Transverse colon (tissue), 4 donors: ENCODE data around the gene DUSP15. TPM values are rescaled to one million over a fixed set of nuclear protein-coding genes. Genes with fewer than 3 reads are reported as not detected.

Experiments used
- DNase-seq: peaks from one replicate; pipeline ENCODE4 v3.0.0-alpha.2; 2019
- H3K27ac ChIP-seq, 4 donors: fragments of 200-600 bp; sonication (generic); 2 replicates each; pipeline ENCODE4 v1.5.1; 2016 to 2018; ENCODE audit warnings: inconsistent platforms in 4 of 4
- H3K27me3 ChIP-seq: fragments of 200-600 bp; sonication (generic); 2 replicates; pipeline ENCODE4 v1.5.1; 2017; ENCODE audit warnings: inconsistent platforms
- H3K36me3 ChIP-seq, 4 donors: fragments of 200-600 bp; sonication (generic); 2 replicates each; pipeline ENCODE4 v1.5.1; 2017 to 2019; ENCODE audit warnings: inconsistent platforms in 4 of 4
- H3K4me1 ChIP-seq, 4 donors: fragments of 200-600 bp; sonication (generic); 2 replicates each; pipeline ENCODE4 v1.5.1; 2017 to 2020; ENCODE audit warnings: inconsistent platforms in 4 of 4
- H3K4me3 ChIP-seq, 4 donors: fragments of 200-600 bp; sonication (generic); 1 replicate in 1 of 4; 2 replicates in 3 of 4; pipeline versions ENCODE4 v1.5.1 to v1.6.1; 2017 to 2019; ENCODE audit warnings: inconsistent platforms in 4 of 4
- H3K9me3 ChIP-seq, 2 donors: fragments of 200-600 bp; sonication (generic); 2 replicates each; pipeline ENCODE4 v1.5.1; 2017 to 2019; ENCODE audit warnings: inconsistent platforms in 2 of 2
- CTCF ChIP-seq, 5 experiments: fragments of 200-600 bp in 3 of 5; fragments of 450-650 bp in 2 of 5; sonication (generic) in 3 of 5; IDR thresholded peaks; 1 replicate in 2 of 5; 2 replicates in 3 of 5; pipeline ENCODE4 v1.5.1; 2016 to 2017; ENCODE audit warnings: antibody characterized with exemption in 5 of 5, inconsistent platforms in 3 of 5, mild to moderate bottlenecking in 2 of 5, moderate library complexity in 1 of 5
- EP300 ChIP-seq: sonication (generic); formaldehyde crosslinking; IDR thresholded peaks from one replicate; pipeline ENCODE4 v1.6.1; 2017; ENCODE audit warnings: antibody characterized with exemption, low read depth
- POLR2A ChIP-seq: fragments of 450-650 bp; IDR thresholded peaks from one replicate; pipeline ENCODE4 v1.6.1; 2016; ENCODE audit warnings: antibody characterized with exemption, mild to moderate bottlenecking, moderate library complexity
- POLR2AphosphoS5 ChIP-seq, 3 donors: sonication (generic); formaldehyde crosslinking; IDR thresholded peaks; one replicate each; pipeline ENCODE4 v1.6.1; 2016; ENCODE audit warnings: antibody characterized with exemption in 3 of 3
- WGBS, 2 donors: methylation state at CpG; one replicate each; pipeline ENCODE4 v1.1.5; 2018; ENCODE audit warnings: low coverage in 1 of 2; 5-methylcytosine and 5-hydroxymethylcytosine counted together
- in situ Hi-C, 4 donors: fragments of 200-750 bp; cut with MboI; loops; one replicate each; pipeline versions ENCODE4 v1.15.0 to v1.15.1; 2017; ENCODE audit warnings: low sequenced_read_pairs in 3 of 4, low pct_ligation_motif_present in 1 of 4, low pct_unique_long_range_greater_than_20kb in 1 of 4
- intact Hi-C: fragments of 100-400 bp; cut with DNase I; formaldehyde crosslinking; loops from one replicate; pipeline ENCODE4 v1.15.1; 2023; ENCODE audit warnings: low total_unique reads
- total RNA-seq, 4 donors: library from RNA; depleted of rRNA; stranded (reverse); fragments of >200 nt; gene quantifications; one replicate each; pipeline ENCODE4 v1.1.0, GENCODE V29; 2016

The DUSP15 gene
- total RNA-seq, 4 donors from 2014 or later = 1.1 TPM; not detected in 3

DNA sequence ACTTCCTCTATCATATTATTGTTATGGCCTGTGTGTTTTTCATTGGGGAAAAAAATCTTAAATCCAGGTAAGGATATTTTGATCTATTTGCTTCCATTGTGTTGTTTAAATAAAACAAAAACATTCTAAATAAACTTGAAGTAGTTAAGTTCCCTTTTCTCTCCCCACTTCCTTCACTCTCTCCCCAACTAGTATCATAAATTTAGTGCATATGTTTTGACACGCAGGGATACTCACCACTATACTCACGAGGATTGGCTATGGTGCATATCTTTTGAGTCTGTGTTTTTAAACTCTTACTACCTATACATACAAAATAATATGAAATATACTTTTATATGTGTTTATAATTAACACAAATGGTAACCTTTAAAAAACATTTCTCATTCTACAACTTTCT is 5.3 kb upstream of the DUSP15 start:
- Histone ChIP-seq H3K27me3 (peaks cover 18% of the 10 kb centered on the region), H3K27ac (no peak overlapping the region), H3K4me1 (peaks cover 0 to 13% (median 4%) of the 10 kb centered on the region in 4 donors), H3K36me3 (no peaks in the 10 kb centered on the region), H3K9me3 (no peaks in the 10 kb centered on the region), H3K4me3 (no peak overlapping the region)
- DNase-seq = no peak
- intact Hi-C loops = no loop called here
- 47 to 60% methylated on average over 2 of the region's 2 CpGs for WGBS, 2 donors
- in situ Hi-C loops = no loop called here
- no peak for TF ChIP-seq POLR2AphosphoS5 (IDR thresholded peaks at IDR 0.05)
- TF ChIP-seq POLR2A = no peak
- TF ChIP-seq EP300 = no peak
- no peak for TF ChIP-seq CTCF (IDR thresholded peaks at IDR 0.05)

- intact Hi-C loops = no loop called here
- no peak for TF ChIP-seq EP300
- TF ChIP-seq POLR2AphosphoS5 (IDR thresholded peaks at IDR 0.05) = no peak
- TF ChIP-seq CTCF (IDR thresholded peaks at IDR 0.05) = no peak
- no peak for TF ChIP-seq POLR2A
- peaks cover 0 to 20% (median 15%) of the 10 kb centered on the region in 4 donors for H3K4me1 ChIP-seq
Observed at GRCh38 chr20:31872406-31872805, 2.1 kb upstream of the DUSP15 start.

DNA sequence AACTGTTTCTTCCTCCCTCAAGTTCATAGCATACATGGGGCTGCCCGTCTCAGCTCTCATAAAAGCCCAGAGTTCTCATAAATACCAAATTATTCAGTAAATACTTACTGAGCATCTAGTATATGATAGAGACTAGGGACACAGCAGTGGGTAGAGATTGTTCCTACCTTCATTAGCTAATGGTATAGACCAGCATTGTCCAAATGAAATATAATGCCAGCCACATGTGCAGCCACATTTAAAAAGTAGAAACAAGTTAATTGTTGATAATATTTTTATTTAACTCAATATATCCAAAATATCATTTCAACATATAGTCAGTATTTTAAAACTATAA is 1.3 kb upstream of the DUSP15 start:
- DNase-seq = no peak
- Histone ChIP-seq H3K9me3 (no peaks in the 10 kb centered on the region), H3K27me3 (peaks cover 38% of the 10 kb centered on the region), H3K4me3 (no peak overlapping the region), H3K4me1 (peaks cover 0 to 20% (median 15%) of the 10 kb centered on the region in 4 donors), H3K27ac (no peak overlapping the region), H3K36me3 (no peaks in the 10 kb centered on the region)
- 80 to 85% methylated on average over 1 of the region's 1 CpG for WGBS, 2 donors
- in situ Hi-C loops (no loop called here), intact Hi-C loops (no loop called here)
- TF ChIP-seq POLR2A (no peak), CTCF (IDR thresholded peaks at IDR 0.05) (no peak), EP300 (no peak), POLR2AphosphoS5 (IDR thresholded peaks at IDR 0.05) (no peak)

More at GRCh38 chr20:31872406-31872805, 2.1 kb upstream of the DUSP15 start:
- in situ Hi-C loops = no loop called here
- Histone ChIP-seq H3K27me3 (peaks cover 38% of the 10 kb centered on the region), H3K27ac (no peak overlapping the region), H3K9me3 (no peaks in the 10 kb centered on the region), H3K4me3 (no peak overlapping the region), H3K36me3 (no peaks in the 10 kb centered on the region)
- no peak for DNase-seq
- WGBS, 2 donors = 84 to 89% methylated on average over 6 of the region's 6 CpGs

DNA sequence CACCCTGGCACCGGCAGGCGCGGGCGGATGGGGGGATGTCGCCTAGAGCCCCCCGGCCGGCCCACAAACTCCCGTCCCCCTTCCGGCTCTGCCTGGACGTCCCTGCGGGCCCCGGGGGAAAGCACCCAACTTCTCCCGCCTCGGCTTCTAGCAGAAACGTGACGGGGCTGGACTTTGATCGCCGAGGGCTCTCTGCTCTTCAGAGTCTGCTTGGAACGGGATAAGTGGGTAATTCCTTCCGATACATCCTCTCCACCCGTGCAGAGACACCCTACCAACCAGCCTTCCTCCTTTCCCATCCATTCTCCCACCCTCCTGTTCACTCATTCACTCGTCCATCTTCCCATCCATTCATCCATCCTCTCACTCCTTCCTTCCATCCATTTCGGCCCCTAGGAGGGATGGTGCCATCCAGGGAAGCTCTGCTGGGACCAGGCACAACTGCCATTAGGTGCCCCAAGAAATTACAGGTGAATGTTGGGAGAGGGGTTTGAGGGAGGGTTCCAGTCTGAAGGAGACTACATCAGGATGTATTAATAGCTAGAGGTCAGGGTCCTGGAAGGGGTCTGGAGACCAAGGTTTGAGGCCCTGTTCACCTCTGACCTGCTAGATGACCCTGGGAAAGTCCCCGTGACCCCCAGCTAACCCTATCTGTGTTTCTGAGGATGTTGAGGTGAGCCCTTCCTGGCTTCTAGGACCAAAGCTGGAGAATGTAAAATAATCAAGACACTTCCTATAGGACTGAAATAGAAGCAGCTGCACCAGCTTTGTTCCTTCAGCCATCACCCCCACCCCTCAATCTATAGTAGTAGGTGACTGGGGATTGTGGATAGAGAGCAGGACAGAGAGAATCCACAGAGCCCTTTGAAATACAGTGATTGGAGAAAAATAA is 645 bp upstream of the DUSP15 start:
- H3K36me3 ChIP-seq = no peaks in the 10 kb centered on the region
- DNase-seq = peak; percentile 30
- H3K9me3 ChIP-seq = no peaks in the 10 kb centered on the region
- H3K4me3 ChIP-seq = peak overlapping the region; percentile 39 to 73 (median 58)
- TF ChIP-seq EP300 (no peak), POLR2AphosphoS5 (IDR thresholded peaks at IDR 0.05) (no peak), POLR2A (no peak), CTCF (IDR thresholded peaks at IDR 0.05) (no peak)
- peak overlapping the region; percentile 10 to 51 (median 40) for H3K27ac ChIP-seq
- H3K4me1 ChIP-seq = peaks cover 0 to 20% (median 15%) of the 10 kb centered on the region in 4 donors
- peaks cover 38% of the 10 kb centered on the region for H3K27me3 ChIP-seq
- intact Hi-C loops = no loop called here
- WGBS, 2 donors = 5 to 7% methylated on average over 3 to 24 of the region's 24 CpGs
- in situ Hi-C loops = no loop called here
